K562 (cell line): Measurements from ENCODE around the gene SEZ6L. TPM values are rescaled to one million over a fixed set of nuclear protein-coding genes. Genes with fewer than 3 reads are reported as not detected.

Experiments
- ATAC-seq: fragments of 200-7000 bp; cut with Tn5 transposase; 3 replicates; pipeline ENCODE4 v1.9.1; 2020; ENCODE audit warnings: moderate library complexity
- BruUV-seq: library from RNA; stranded (reverse); fragments of 400-500 nt; replicated peaks from 2 replicates; lab custom pipeline; 2021; lab: Mats Ljungman, UMichigan
- CTCF ChIA-PET: fragments of 300-600 bp; formaldehyde crosslinking; extraction: SDS; loops from one replicate; lab custom pipeline; 2021; ENCODE audit warnings: low intra/inter-chr PET ratio; lab: Yijun Ruan, JAX
- POLR2A ChIA-PET: fragments of 300-600, 350-650 bp; sonication (Branson Sonifier 250); formaldehyde crosslinking; extraction: SDS; loops from one replicate; lab custom pipeline; 2021; ENCODE audit warnings: antibody characterized with exemption, inconsistent platforms; lab: Yijun Ruan, JAX
- DNase-seq, 4 experiments: peaks; one replicate each; pipeline versions ENCODE4 v3.0.0 to v3.0.0-alpha.2; 2011 to 2018; ENCODE audit warnings: low spot score in 3 of 4, mixed read lengths in 3 of 4; ENCODE audit errors: extremely low read depth in 1 of 4
- FAIRE-seq: peaks from 2 replicates; lab custom pipeline; 2011; peaks lifted over from hg19 to GRCh38; lab: Jason Lieb, UNC
- H2AFZ ChIP-seq: 2 replicates; pipeline ENCODE4 v1.6.0; 2011; ENCODE audit warnings: low read depth, low read length, control low read depth, inconsistent platforms
- H3K27ac ChIP-seq: fragments of 200-600 bp; 3 replicates; pipeline ENCODE4 v1.8.0; 2011; ENCODE audit warnings: low read depth, mild to moderate bottlenecking, control low read depth, inconsistent platforms, low read length, moderate library complexity, mixed read lengths; ENCODE audit errors: extremely low read depth
- H3K27me3 ChIP-seq, 2 experiments: fragments of 300-600 bp in 1 of 2; 2 replicates in 1 of 2; 3 replicates in 1 of 2; pipeline versions ENCODE4 v1.6.0 to v1.8.0; 2011; ENCODE audit warnings: inconsistent platforms in 2 of 2, low read length in 2 of 2, mild to moderate bottlenecking in 1 of 2, mixed read lengths in 1 of 2, moderate library complexity in 1 of 2; ENCODE audit not compliant: control insufficient read depth in 2 of 2, insufficient read depth in 2 of 2
- H3K36me3 ChIP-seq: fragments of 300-600 bp; 3 replicates; pipeline ENCODE4 v1.8.0; 2011; ENCODE audit warnings: mild to moderate bottlenecking, low read length, inconsistent platforms; ENCODE audit not compliant: control insufficient read depth, insufficient read depth
- H3K4me1 ChIP-seq, 2 experiments: fragments of 200-600 bp in 1 of 2; replicated peaks in 1 of 2; 2 replicates in 1 of 2; 3 replicates in 1 of 2; pipeline versions ENCODE4 v1.5.1 to v1.8.0; 2011; ENCODE audit warnings: inconsistent platforms in 2 of 2, low read length in 2 of 2, mild to moderate bottlenecking in 1 of 2, mixed read lengths in 1 of 2, moderate library complexity in 1 of 2; ENCODE audit not compliant: control insufficient read depth in 2 of 2, insufficient read depth in 2 of 2
- H3K4me2 ChIP-seq: 2 replicates; pipeline ENCODE4 v1.6.1; 2011; ENCODE audit warnings: low read length, control low read depth, inconsistent platforms, mixed read lengths; ENCODE audit not compliant: insufficient read depth
- H3K4me3 ChIP-seq: fragments of 200-600 bp; sonication (generic), shearing (Covaris generic); 2 replicates; pipeline ENCODE4 v1.5.1; 2016; ENCODE audit warnings: control low read depth, inconsistent platforms
- H3K79me2 ChIP-seq: fragments of 200-600 bp; 3 replicates; pipeline ENCODE4 v1.8.0; 2011; ENCODE audit warnings: low read length, inconsistent platforms; ENCODE audit not compliant: control insufficient read depth, insufficient read depth
- H3K9ac ChIP-seq, 2 experiments: 2 replicates each; pipeline versions ENCODE4 v1.6.0 to v1.6.1; 2011; ENCODE audit warnings: low read depth in 2 of 2, low read length in 2 of 2, control low read depth in 1 of 2, inconsistent platforms in 1 of 2, mild to moderate bottlenecking in 1 of 2, mixed read lengths in 1 of 2; ENCODE audit not compliant: insufficient read depth in 1 of 2
- H3K9me1 ChIP-seq: one replicate; pipeline ENCODE4 v1.6.0; 2011; ENCODE audit warnings: inconsistent platforms, mild to moderate bottlenecking, low read length, moderate library complexity; ENCODE audit not compliant: control insufficient read depth, insufficient read depth
- H3K9me3 ChIP-seq: replicated peaks from 2 replicates; pipeline ENCODE4 v1.5.1; 2011; ENCODE audit warnings: low read depth, low read length, inconsistent platforms; ENCODE audit not compliant: control insufficient read depth, insufficient read depth
- H4K20me1 ChIP-seq: replicated peaks from 2 replicates; pipeline ENCODE4 v1.6.1; 2011; ENCODE audit warnings: low read length, inconsistent platforms, mixed read lengths; ENCODE audit not compliant: control insufficient read depth, insufficient read depth
- BCOR ChIP-seq: fragments of 450-650 bp; IDR thresholded peaks from 2 replicates; pipeline ENCODE4 v1.6.1; 2016
- CSDE1 ChIP-seq, 2 experiments: fragments of 450-650 bp; IDR thresholded peaks; 2 replicates each; pipeline ENCODE4 v1.6.1; 2016; ENCODE audit warnings: mild to moderate bottlenecking in 1 of 2
- GABPA ChIP-seq: fragments of 200-800 bp; sonication (Bioruptor generic); conservative IDR thresholded peaks from 2 replicates; pipeline ENCODE4 v1.6.1; 2016; ENCODE audit warnings: low read depth, missing genetic modification characterization, missing compliant biosample characterization
- RFX5 ChIP-seq: IDR thresholded peaks from 2 replicates; pipeline ENCODE4 v1.6.1; 2011; ENCODE audit warnings: low read depth, mild to moderate bottlenecking, improper control_type of control experiment, low read length
- YBX1 ChIP-seq: fragments of 450-650 bp; IDR thresholded peaks from 2 replicates; pipeline ENCODE4 v1.7.1; 2016; ENCODE audit warnings: mild to moderate bottlenecking
- ZFP36 ChIP-seq: fragments of 150-350 bp; IDR thresholded peaks from 2 replicates; pipeline ENCODE4 v1.6.1; 2018; ENCODE audit warnings: low read length, low read depth; ENCODE audit not compliant: partially characterized antibody
- ZNF583 ChIP-seq: fragments of 250-450 bp; sonication (Bioruptor Pico); IDR thresholded peaks from 2 replicates; pipeline ENCODE4 v1.4.0; 2020
- WGBS: fragments of 100-300 bp; shearing (Covaris generic); methylation state at CpG from one replicate; pipeline ENCODE4 v1.1.6; 2016; ENCODE audit warnings: low coverage, mixed read lengths; ENCODE audit not compliant: insufficient coverage; ENCODE audit errors: missing lambda C conversion rate; 5-methylcytosine and 5-hydroxymethylcytosine counted together
- in situ Hi-C: fragments of 300-500 bp; cut with MboI; formaldehyde crosslinking; loops from 4 replicates; pipeline ENCODE4 v1.15.0; 2018; ENCODE audit warnings: inconsistent platforms, mixed read lengths
- intact Hi-C: fragments of 100-400 bp; cut with micrococcal nuclease; formaldehyde crosslinking; loops from 2 replicates; pipeline ENCODE4 v1.14.2; 2022
- polyA plus RNA-seq, 8 experiments: library from polyadenylated mRNA; depleted of rRNA in 4 of 8; stranded (reverse) in 5 of 8; unstranded in 3 of 8; fragments of >200 nt; fragmentation: Nextera tagmentation in 2 of 8; fragmentation: Illumina TruSeq in 1 of 8; extraction: Ambion mirVana in 2 of 8; extraction: Trizol in 1 of 8; gene quantifications; 2 replicates each; pipeline versions ENCODE4 v1.2.1 to v1.2.3, GENCODE V29; 2011 to 2014; ENCODE audit warnings: inconsistent platforms in 1 of 8, missing spikeins in 1 of 8
- total RNA-seq, 7 experiments: library from RNA; depleted of rRNA in 6 of 7; stranded (reverse); fragments of >200 nt in 6 of 7; fragmentation: Illumina TruSeq in 2 of 7; extraction: Trizol in 2 of 7; gene quantifications; 2 replicates each; pipeline versions ENCODE4 v1.2.1 to v1.2.3, GENCODE V29; 2011 to 2021; ENCODE audit warnings: low replicate concordance in 1 of 7
- TF ChIP-seq, protein P1 (sequence below): IDR thresholded peaks from 2 replicates; pipeline ENCODE4 v1.6.1; 2011; ENCODE audit not compliant: insufficient read length; ENCODE audit errors: extremely low read depth

The SEZ6L gene
- total and polyA plus RNA-seq, 9 of the 15 experiments (the other 6 are each of a cell fraction or from before 2014, with no cell fraction given) = not detected

DNA sequence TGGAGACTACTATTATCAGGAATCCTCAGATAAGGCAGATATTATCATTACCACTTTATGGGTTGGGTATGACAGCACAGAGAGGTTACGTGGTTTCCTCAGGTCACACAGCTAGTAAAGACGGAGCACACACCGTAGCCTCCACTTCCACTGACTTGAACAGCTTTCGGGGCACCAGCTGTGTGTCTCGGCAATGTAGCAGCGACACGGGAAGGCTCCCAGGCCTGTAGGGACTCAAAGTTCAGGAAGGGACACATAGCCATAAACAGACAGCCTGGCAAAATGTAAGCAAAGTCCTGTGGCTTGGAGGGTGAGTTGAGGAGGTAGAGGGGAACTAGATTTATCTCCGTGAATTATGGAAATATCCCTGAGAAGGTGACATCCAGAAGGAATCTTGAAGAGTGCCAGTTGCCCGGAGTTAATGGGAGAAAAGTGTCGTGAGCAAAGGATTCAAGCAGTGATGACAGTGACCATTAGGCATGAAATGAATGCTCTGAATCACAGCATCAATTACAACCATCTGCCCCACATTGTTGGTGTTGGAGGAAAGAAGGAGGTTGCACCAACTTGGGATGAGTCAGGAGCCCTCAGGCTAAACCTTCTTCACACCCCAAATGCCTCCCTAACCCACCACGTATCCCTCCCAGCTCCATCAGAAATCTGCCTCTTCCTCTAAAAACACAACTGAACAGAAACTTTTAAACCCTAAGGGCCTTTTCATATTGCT is 153.1 kb downstream of the SEZ6L start:
- Histone ChIP-seq H3K27ac (no peak overlapping the region), H3K27me3 (peaks cover 0 to 4% of the 10 kb centered on the region in 2 experiments; a peak in 2 of 5 replicates), H3K9ac (no peak overlapping the region), H3K4me2 (no peak overlapping the region; the same call in 1 of the 2 replicates), H3K4me3 (no peak overlapping the region), H3K79me2 (no peaks in the 10 kb centered on the region), H3K36me3 (no peaks in the 10 kb centered on the region), H2AFZ (no peak overlapping the region), H4K20me1 (no peaks in the 10 kb centered on the region), H3K4me1 (no peaks in the 10 kb centered on the region; a peak in 3 of 5 replicates), H3K9me3 (no peaks in the 10 kb centered on the region), H3K9me1 (no peaks in the 10 kb centered on the region)
- CTCF ChIA-PET = no interaction called here
- intact Hi-C loops (no loop called here), in situ Hi-C loops (no loop called here)
- FAIRE-seq (no peak), DNase-seq (no peak), ATAC-seq (no peak)
- 7% methylated on average over 11 of the region's 11 CpGs for WGBS
- POLR2A ChIA-PET = no interaction called here
- BruUV-seq = no TSS peak
- no peak for TF ChIP-seq CSDE1 (IDR thresholded peaks at IDR 0.05)
- no peak for TF ChIP-seq GABPA (tag)
- TF ChIP-seq BCOR = peak; percentile 44; the same call in 1 of the 2 replicates
- TF ChIP-seq YBX1 = no peak
- peak; percentile 46 for TF ChIP-seq ZFP36
- TF ChIP-seq ZNF583 (CRISPR knock-in tag) = no peak
- TF ChIP-seq RFX5 = no peak
- TF ChIP-seq, protein P1, sequence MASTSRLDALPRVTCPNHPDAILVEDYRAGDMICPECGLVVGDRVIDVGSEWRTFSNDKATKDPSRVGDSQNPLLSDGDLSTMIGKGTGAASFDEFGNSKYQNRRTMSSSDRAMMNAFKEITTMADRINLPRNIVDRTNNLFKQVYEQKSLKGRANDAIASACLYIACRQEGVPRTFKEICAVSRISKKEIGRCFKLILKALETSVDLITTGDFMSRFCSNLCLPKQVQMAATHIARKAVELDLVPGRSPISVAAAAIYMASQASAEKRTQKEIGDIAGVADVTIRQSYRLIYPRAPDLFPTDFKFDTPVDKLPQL = no peak
- TF ChIP-seq, all 486 proteins: peak for 2
